Adrenal gland (tissue), 12 donors: ENCODE measurements around the gene NR1H2. TPM values are rescaled to one million over a fixed set of nuclear protein-coding genes. Genes with fewer than 3 reads are reported as not detected.

Experiments
- DNase-seq, 7 donors: peaks; one replicate each; pipeline ENCODE4 v3.0.0-alpha.2; 2019 to 2020
- H3K27ac ChIP-seq, 5 donors: fragments of 200-600 bp; sonication (generic) in 4 of 5; 1 replicate in 3 of 5; 2 replicates in 2 of 5; pipeline versions ENCODE4 v1.5.1 to v1.8.0; 2016 to 2020; ENCODE audit warnings: mild to moderate bottlenecking in 1 of 5
- H3K27me3 ChIP-seq: fragments of 200-600 bp; 2 replicates; pipeline ENCODE4 v1.8.0; 2021
- H3K36me3 ChIP-seq, 2 donors: fragments of 200-600 bp; replicated peaks in 1 of 2; 1 replicate in 1 of 2; 2 replicates in 1 of 2; pipeline versions ENCODE4 v1.5.1 to v1.8.0; 2018 to 2022
- H3K4me1 ChIP-seq, 2 donors: fragments of 200-600 bp; replicated peaks in 1 of 2; 1 replicate in 1 of 2; 2 replicates in 1 of 2; pipeline versions ENCODE4 v1.5.1 to v1.8.0; 2018 to 2021
- H3K4me3 ChIP-seq, 4 donors: fragments of 200-600 bp; sonication (generic) in 3 of 4; one replicate each; pipeline ENCODE4 v1.5.1; 2016 to 2018
- H3K9me3 ChIP-seq, 3 donors: fragments of 200-600 bp; sonication (generic) in 1 of 3; replicated peaks in 1 of 3; 1 replicate in 2 of 3; 2 replicates in 1 of 3; pipeline versions ENCODE4 v1.5.1 to v1.8.0; 2016 to 2021
- CTCF ChIP-seq, 6 experiments: fragments of 450-650 bp in 4 of 6; fragments of 200-600 bp in 2 of 6; sonication (generic) in 1 of 6; IDR thresholded peaks; 1 replicate in 5 of 6; 2 replicates in 1 of 6; pipeline versions ENCODE4 v1.5.1 to v1.8.0; 2016 to 2021; ENCODE audit warnings: antibody characterized with exemption in 6 of 6, mild to moderate bottlenecking in 2 of 6, moderate library complexity in 1 of 6
- POLR2A ChIP-seq, 2 donors: fragments of 450-650 bp; IDR thresholded peaks; one replicate each; pipeline ENCODE4 v1.6.1; 2017; ENCODE audit warnings: antibody characterized with exemption in 2 of 2, mild to moderate bottlenecking in 2 of 2, moderate library complexity in 1 of 2
- WGBS, 4 donors: extraction: QIAGEN DNeasy Blood & Tissue Kit in 2 of 4; methylation state at CpG; one replicate each; pipeline versions ENCODE4 v1.1.5 to v1.1.7; 2013 to 2017; 5-methylcytosine and 5-hydroxymethylcytosine counted together
- intact Hi-C, 2 donors: fragments of 100-400 bp; cut with DNase I; formaldehyde crosslinking; loops; one replicate each; pipeline versions ENCODE4 v1.14.1 to v1.15.0; 2022 to 2023
- polyA plus RNA-seq, 3 donors: library from polyadenylated mRNA; stranded (reverse); fragments of 200-250 nt in 2 of 3; fragments of 350-450 nt in 1 of 3; fragmentation: Illumina TruSeq in 1 of 3; extraction: RNeasy Lipid Tissue Mini Kit (QIAGEN cat#74804) in 1 of 3; gene quantifications; one replicate each; pipeline ENCODE4 v1.2.3, GENCODE V29; 2013 to 2014
- total RNA-seq, 9 donors: library from RNA; depleted of rRNA in 4 of 9; stranded (reverse); fragments of >200 nt in 4 of 9; fragments of 120-200 nt in 1 of 9; fragmentation: NEBNext Ultra II Directional in 1 of 9; extraction: Animal tissue kit (Norgen Biotek cat#: 25700) in 1 of 9; gene quantifications; one replicate each; pipeline versions ENCODE4 v1.1.0 to v1.2.4, GENCODE V29; 2013 to 2023
- donor health status: healthy with polysubstance abuse.
- donor health status: Bipolar disorder and iron deficiency.
- donor health status: DM: yes; HTN: yes; CAD: no.
- donor health status: DM: no; HTN: no; CAD: no.
- donor health status: DM: no; HTN: no; CAD: no.
- donor health status: DM: yes; HTN: yes; CAD: no.

Gene NR1H2
- total and polyA plus RNA-seq, 12 donors: 16.5 to 148 (median 99.3) TPM

DNA sequence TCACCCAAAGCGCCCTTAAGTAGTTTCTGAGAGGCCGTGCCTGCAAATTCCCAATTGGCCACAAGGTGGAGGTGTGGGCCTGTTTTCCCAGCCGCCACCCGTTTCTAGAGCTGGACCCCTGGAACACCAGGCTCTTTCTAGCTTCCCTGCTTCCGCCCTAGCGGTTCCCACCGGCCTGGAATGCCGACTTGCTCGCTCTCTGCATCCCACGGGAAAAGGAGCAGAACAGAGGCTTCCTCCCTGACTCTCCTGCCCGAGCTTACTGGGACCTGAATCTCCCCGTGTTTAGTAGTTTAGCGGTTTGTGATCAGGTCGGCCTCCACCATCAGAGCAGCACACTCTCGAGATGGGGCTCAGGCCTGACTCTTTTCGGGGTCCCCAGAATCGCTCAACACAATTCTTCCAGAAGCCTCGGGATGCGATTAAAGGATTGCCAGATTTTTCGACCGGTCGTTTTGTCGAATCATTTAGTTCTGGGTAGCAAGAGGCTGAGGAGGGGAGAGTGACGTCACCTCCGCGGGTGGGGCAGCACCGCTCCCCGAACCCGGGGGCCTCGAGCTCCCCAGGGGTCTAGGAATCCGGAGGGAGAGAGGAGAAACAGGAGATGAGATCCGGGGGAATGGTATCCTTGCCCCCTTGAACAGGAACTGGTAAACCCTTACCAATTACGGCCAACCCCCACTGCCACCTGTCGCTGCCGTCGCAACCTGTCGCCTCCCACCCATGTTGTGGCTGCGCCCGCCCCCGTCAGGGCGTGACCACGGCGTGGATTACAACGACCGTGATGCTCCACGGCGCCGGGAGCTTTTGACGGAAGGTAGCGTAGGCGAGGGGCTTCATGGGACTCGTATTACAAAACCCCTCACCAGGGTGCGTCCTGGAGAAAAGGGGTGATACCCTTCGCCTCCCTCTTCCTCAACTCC is 18.8 kb upstream of the NR1H2 start:
- Histone ChIP-seq H3K4me1 (no peaks in the 10 kb centered on the region), H3K9me3 (no peaks in the 10 kb centered on the region), H3K27me3 (no peaks in the 10 kb centered on the region), H3K4me3 (peak overlapping the region in 2 of 4 donors; percentile 19 to 49), H3K27ac (peak overlapping the region in 4 of 5 donors; percentile 22 to 77 (median 64)), H3K36me3 (no peaks in the 10 kb centered on the region)
- peak; percentile 44 to 91 (median 70) for DNase-seq
- WGBS, 4 donors: 8 to 23% (median 13%) methylated on average over 32 to 54 of the region's 54 CpGs
- intact Hi-C loops: loop anchor here in 1 of 2 donors (10.0 kb wide), 1 partner anchor 427 kb away; no protein-coding TSS in a partner anchor
- TF ChIP-seq CTCF (IDR thresholded peaks at IDR 0.05) (peak; percentile 75 to 88 (median 79)), POLR2A (IDR thresholded peaks at IDR 0.05) (no peak)

- Histone ChIP-seq H3K27me3 (no peaks in the 10 kb centered on the region), H3K27ac (peak overlapping the region in 2 of 5 donors; percentile 73 to 77), H3K36me3 (no peaks in the 10 kb centered on the region), H3K9me3 (no peaks in the 10 kb centered on the region), H3K4me1 (no peaks in the 10 kb centered on the region), H3K4me3 (peak overlapping the region in 1 of 4 donors; percentile 49)
- intact Hi-C loops: loop anchor here in 1 of 2 donors (10.0 kb wide), 1 partner anchor 426 kb away; no protein-coding TSS in a partner anchor
- peak in 5 of 7 donors; percentile 46 to 71 (median 55) for DNase-seq
- 32 to 49% (median 40%) methylated on average over 24 to 54 of the region's 54 CpGs for WGBS, 4 donors
- TF ChIP-seq POLR2A (IDR thresholded peaks at IDR 0.05) (peak; percentile 37 to 41), CTCF (IDR thresholded peaks at IDR 0.05) (no peak)
Measured at GRCh38 chr19:50358483-50359327, 17.6 kb upstream of the NR1H2 start.

- no peaks in the 10 kb centered on the region for H3K9me3 ChIP-seq
- no peaks in the 10 kb centered on the region for H3K27me3 ChIP-seq
- WGBS, 4 donors: 87 to 92% (median 90%) methylated on average over 10 to 11 of the region's 11 CpGs
- H3K4me3 ChIP-seq: no peak overlapping the region
- no peaks in the 10 kb centered on the region for H3K4me1 ChIP-seq
- H3K36me3 ChIP-seq: no peaks in the 10 kb centered on the region
- no peak overlapping the region for H3K27ac ChIP-seq
- DNase-seq: no peak
- TF ChIP-seq CTCF (IDR thresholded peaks at IDR 0.05) (no peak), POLR2A (IDR thresholded peaks at IDR 0.05) (no peak)
- intact Hi-C loops: loop anchor here in 1 of 2 donors (10.0 kb wide), 1 partner anchor 425 kb away; no protein-coding TSS in a partner anchor
Measured at GRCh38 chr19:50359328-50359818, 16.9 kb upstream of the NR1H2 start.
